ENCODE measurements around the gene OPRL1.

DNA sequence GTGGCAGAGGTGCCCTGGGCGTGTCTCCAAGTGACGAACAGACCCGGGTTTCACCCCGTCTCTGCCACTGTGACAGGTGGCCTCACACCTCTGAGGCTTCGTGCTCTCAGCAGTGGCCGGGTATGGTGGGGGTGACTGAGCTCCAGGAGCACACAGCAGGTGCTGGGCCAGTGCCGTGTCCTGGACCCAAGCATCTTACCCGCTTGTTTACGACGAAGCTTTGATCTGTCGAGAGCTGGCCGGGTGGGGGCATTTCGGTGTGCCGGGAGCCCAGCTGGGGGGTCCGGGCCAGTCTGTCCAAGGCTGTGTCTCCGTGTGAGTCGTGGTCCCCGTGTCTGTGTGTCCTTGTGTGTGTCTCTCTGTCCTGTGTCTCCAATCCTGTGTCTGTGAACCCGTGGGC, 11.5 kb downstream of the OPRL1 start:
- TF ChIP-seq, protein P1, sequence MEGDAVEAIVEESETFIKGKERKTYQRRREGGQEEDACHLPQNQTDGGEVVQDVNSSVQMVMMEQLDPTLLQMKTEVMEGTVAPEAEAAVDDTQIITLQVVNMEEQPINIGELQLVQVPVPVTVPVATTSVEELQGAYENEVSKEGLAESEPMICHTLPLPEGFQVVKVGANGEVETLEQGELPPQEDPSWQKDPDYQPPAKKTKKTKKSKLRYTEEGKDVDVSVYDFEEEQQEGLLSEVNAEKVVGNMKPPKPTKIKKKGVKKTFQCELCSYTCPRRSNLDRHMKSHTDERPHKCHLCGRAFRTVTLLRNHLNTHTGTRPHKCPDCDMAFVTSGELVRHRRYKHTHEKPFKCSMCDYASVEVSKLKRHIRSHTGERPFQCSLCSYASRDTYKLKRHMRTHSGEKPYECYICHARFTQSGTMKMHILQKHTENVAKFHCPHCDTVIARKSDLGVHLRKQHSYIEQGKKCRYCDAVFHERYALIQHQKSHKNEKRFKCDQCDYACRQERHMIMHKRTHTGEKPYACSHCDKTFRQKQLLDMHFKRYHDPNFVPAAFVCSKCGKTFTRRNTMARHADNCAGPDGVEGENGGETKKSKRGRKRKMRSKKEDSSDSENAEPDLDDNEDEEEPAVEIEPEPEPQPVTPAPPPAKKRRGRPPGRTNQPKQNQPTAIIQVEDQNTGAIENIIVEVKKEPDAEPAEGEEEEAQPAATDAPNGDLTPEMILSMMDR (IDR thresholded peaks at IDR 0.05): no peak
- TF ChIP-seq, protein P2, sequence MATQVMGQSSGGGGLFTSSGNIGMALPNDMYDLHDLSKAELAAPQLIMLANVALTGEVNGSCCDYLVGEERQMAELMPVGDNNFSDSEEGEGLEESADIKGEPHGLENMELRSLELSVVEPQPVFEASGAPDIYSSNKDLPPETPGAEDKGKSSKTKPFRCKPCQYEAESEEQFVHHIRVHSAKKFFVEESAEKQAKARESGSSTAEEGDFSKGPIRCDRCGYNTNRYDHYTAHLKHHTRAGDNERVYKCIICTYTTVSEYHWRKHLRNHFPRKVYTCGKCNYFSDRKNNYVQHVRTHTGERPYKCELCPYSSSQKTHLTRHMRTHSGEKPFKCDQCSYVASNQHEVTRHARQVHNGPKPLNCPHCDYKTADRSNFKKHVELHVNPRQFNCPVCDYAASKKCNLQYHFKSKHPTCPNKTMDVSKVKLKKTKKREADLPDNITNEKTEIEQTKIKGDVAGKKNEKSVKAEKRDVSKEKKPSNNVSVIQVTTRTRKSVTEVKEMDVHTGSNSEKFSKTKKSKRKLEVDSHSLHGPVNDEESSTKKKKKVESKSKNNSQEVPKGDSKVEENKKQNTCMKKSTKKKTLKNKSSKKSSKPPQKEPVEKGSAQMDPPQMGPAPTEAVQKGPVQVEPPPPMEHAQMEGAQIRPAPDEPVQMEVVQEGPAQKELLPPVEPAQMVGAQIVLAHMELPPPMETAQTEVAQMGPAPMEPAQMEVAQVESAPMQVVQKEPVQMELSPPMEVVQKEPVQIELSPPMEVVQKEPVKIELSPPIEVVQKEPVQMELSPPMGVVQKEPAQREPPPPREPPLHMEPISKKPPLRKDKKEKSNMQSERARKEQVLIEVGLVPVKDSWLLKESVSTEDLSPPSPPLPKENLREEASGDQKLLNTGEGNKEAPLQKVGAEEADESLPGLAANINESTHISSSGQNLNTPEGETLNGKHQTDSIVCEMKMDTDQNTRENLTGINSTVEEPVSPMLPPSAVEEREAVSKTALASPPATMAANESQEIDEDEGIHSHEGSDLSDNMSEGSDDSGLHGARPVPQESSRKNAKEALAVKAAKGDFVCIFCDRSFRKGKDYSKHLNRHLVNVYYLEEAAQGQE (IDR thresholded peaks at IDR 0.05; ENCODE audit: insufficient read depth in 1 of 2, low read depth in 2 of 2, low read length in 1 of 2): no peak
- TF ChIP-seq SIN3A (IDR thresholded peaks at IDR 0.05; ENCODE audit: borderline replicate concordance, insufficient read depth, low read depth, low read length): no peak
- no peak for TF ChIP-seq POLR2AphosphoS5 (IDR thresholded peaks at IDR 0.05; ENCODE audit: low read depth, low read length)

Measured in Panc1 (cell line).